GM12878 (cell line): ENCODE measurements around the gene FOXP4. TPM values are rescaled to one million over a fixed set of nuclear protein-coding genes. Genes with fewer than 3 reads are reported as not detected.

ENCODE experiments used
- ATAC-seq: fragments of 200-7000 bp; cut with Tn5 transposase; 3 replicates; pipeline ENCODE4 v1.9.1; 2020; ENCODE audit warnings: mild to moderate bottlenecking, moderate library complexity
- BruUV-seq: library from RNA; stranded (reverse); fragments of 400-500 nt; replicated peaks from 2 replicates; lab custom pipeline; 2021; lab: Mats Ljungman, UMichigan
- CTCF ChIA-PET: fragments of 300-600 bp; sonication (Branson Sonifier 250); formaldehyde crosslinking; extraction: SDS; loops from one replicate; lab custom pipeline; 2021; ENCODE audit warnings: inconsistent platforms; lab: Yijun Ruan, JAX
- POLR2A ChIA-PET: fragments of 350-600 bp; formaldehyde crosslinking; extraction: SDS; loops from one replicate; lab custom pipeline; 2021; ENCODE audit warnings: inconsistent platforms; lab: Charles Lee
- RAD21 ChIA-PET: fragments of 300-600 bp; sonication (Branson Sonifier 250); formaldehyde crosslinking; loops from one replicate; lab custom pipeline; 2023; ENCODE audit warnings: antibody characterized with exemption; ENCODE audit not compliant: unreplicated experiment; lab: Charles Lee
- SMC1A ChIA-PET: fragments of 300-600 bp; sonication (Branson Sonifier 250); formaldehyde crosslinking; loops from one replicate; lab custom pipeline; 2023; ENCODE audit not compliant: unreplicated experiment, uncharacterized antibody; lab: Charles Lee
- DNase-seq: peaks from one replicate; pipeline ENCODE4 v3.0.0-alpha.2; 2011; ENCODE audit warnings: low read depth, low spot score
- FAIRE-seq: peaks from 3 replicates; lab custom pipeline; 2011; peaks lifted over from hg19 to GRCh38; lab: Jason Lieb, UNC
- H2AFZ ChIP-seq: 2 replicates; pipeline ENCODE4 v1.6.0; 2011; ENCODE audit warnings: low read depth, low read length, control low read depth; ENCODE audit not compliant: control insufficient read depth
- H3K27ac ChIP-seq: 2 replicates; pipeline ENCODE4 v1.5.1; 2011; ENCODE audit warnings: control low read depth; ENCODE audit not compliant: control insufficient read depth, insufficient read depth
- H3K27me3 ChIP-seq, 2 experiments: replicated peaks in 1 of 2; 2 replicates each; pipeline versions ENCODE4 v1.6.0 to v1.6.1; 2011; ENCODE audit warnings: low read length in 1 of 2; ENCODE audit not compliant: control insufficient read depth in 2 of 2, insufficient read depth in 2 of 2
- H3K36me3 ChIP-seq, 2 experiments: 2 replicates each; pipeline ENCODE4 v1.5.1; 2011; ENCODE audit warnings: low read length in 1 of 2; ENCODE audit not compliant: control insufficient read depth in 2 of 2, insufficient read depth in 2 of 2
- H3K4me1 ChIP-seq: 2 replicates; pipeline ENCODE4 v1.6.1; 2011; ENCODE audit warnings: mild to moderate bottlenecking, low read length, moderate library complexity, mixed read lengths; ENCODE audit not compliant: control insufficient read depth, insufficient read depth
- H3K4me2 ChIP-seq: 2 replicates; pipeline ENCODE4 v1.6.0; 2011; ENCODE audit warnings: control low read depth; ENCODE audit not compliant: control insufficient read depth, insufficient read depth
- H3K4me3 ChIP-seq: fragments of 200-600 bp; sonication (generic); 2 replicates; pipeline ENCODE4 v1.5.1; 2016
- H3K79me2 ChIP-seq: 2 replicates; pipeline ENCODE4 v1.6.0; 2011; ENCODE audit warnings: low read length; ENCODE audit not compliant: control insufficient read depth, insufficient read depth
- H3K9ac ChIP-seq: 2 replicates; pipeline ENCODE4 v1.8.0; 2011; ENCODE audit warnings: low read length, control low read depth, mixed read lengths; ENCODE audit not compliant: control insufficient read depth, insufficient read depth
- H3K9me3 ChIP-seq: replicated peaks from 3 replicates; pipeline ENCODE4 v1.5.1; 2011; ENCODE audit warnings: mild to moderate bottlenecking, low read length; ENCODE audit not compliant: control insufficient read depth, insufficient read depth
- H4K20me1 ChIP-seq: 2 replicates; pipeline ENCODE4 v1.6.0; 2011; ENCODE audit not compliant: control insufficient read depth, insufficient read depth
- BHLHE40 ChIP-seq, 2 experiments: fragments of 450-650 bp in 1 of 2; IDR thresholded peaks; 2 replicates each; pipeline ENCODE4 v1.6.1; 2011 to 2017; ENCODE audit warnings: low read depth in 2 of 2, borderline replicate concordance in 1 of 2, improper control_type of control experiment in 1 of 2, low read length in 1 of 2, mild to moderate bottlenecking in 1 of 2
- DPF2 ChIP-seq: fragments of 450-650 bp; IDR thresholded peaks from 2 replicates; pipeline ENCODE4 v1.6.1; 2017; ENCODE audit warnings: mild to moderate bottlenecking
- EGR1 ChIP-seq, 2 experiments: IDR thresholded peaks; 1 replicate in 1 of 2; 2 replicates in 1 of 2; pipeline ENCODE4 v1.6.1; 2011 to 2012; ENCODE audit warnings: low read depth in 2 of 2, low read length in 2 of 2, borderline replicate concordance in 1 of 2, mild to moderate bottlenecking in 1 of 2, moderate library complexity in 1 of 2
- GATAD2B ChIP-seq: fragments of 450-650 bp; conservative IDR thresholded peaks from 2 replicates; pipeline ENCODE4 v1.6.1; 2017; ENCODE audit warnings: low read depth, mild to moderate bottlenecking, moderate library complexity
- IKZF1 ChIP-seq: fragments of 450-650 bp; conservative IDR thresholded peaks from 2 replicates; pipeline ENCODE4 v1.6.1; 2017; ENCODE audit warnings: antibody characterized with exemption, mild to moderate bottlenecking
- IKZF2 ChIP-seq, 2 experiments: fragments of 450-650 bp; IDR thresholded peaks; 2 replicates each; pipeline ENCODE4 v1.6.1; 2017; ENCODE audit warnings: mild to moderate bottlenecking in 2 of 2, moderate library complexity in 2 of 2
- IRF5 ChIP-seq: fragments of 450-650 bp; IDR thresholded peaks from 2 replicates; pipeline ENCODE4 v1.6.1; 2017; ENCODE audit warnings: borderline replicate concordance
- NKRF ChIP-seq: fragments of 450-650 bp; conservative IDR thresholded peaks from 2 replicates; pipeline ENCODE4 v1.6.1; 2017; ENCODE audit warnings: mild to moderate bottlenecking, moderate library complexity
- NR2C1 ChIP-seq: fragments of 450-650 bp; IDR thresholded peaks from 2 replicates; pipeline ENCODE4 v1.6.1; 2017; ENCODE audit warnings: antibody characterized with exemption, mild to moderate bottlenecking, moderate library complexity
- NR2F1 ChIP-seq: fragments of 450-650 bp; conservative IDR thresholded peaks from 2 replicates; pipeline ENCODE4 v1.6.1; 2017; ENCODE audit warnings: mild to moderate bottlenecking
- PKNOX1 ChIP-seq: fragments of 450-650 bp; IDR thresholded peaks from 2 replicates; pipeline ENCODE4 v1.6.1; 2016; ENCODE audit warnings: mild to moderate bottlenecking
- RAD51 ChIP-seq: fragments of 450-650 bp; IDR thresholded peaks from 2 replicates; pipeline ENCODE4 v1.6.1; 2016; ENCODE audit warnings: moderate library complexity, mild to moderate bottlenecking, inconsistent platforms
- ZNF687 ChIP-seq: fragments of 450-650 bp; IDR thresholded peaks from 2 replicates; pipeline ENCODE4 v1.6.1; 2017; ENCODE audit warnings: mild to moderate bottlenecking, moderate library complexity
- WGBS: methylation state at CpG from one replicate; pipeline ENCODE4 v1.1.6; 2016; ENCODE audit warnings: low lambda C conversion rate; ENCODE audit not compliant: insufficient replicate concordance, insufficient coverage; ENCODE audit errors: missing lambda C conversion rate; 5-methylcytosine and 5-hydroxymethylcytosine counted together
- in situ Hi-C: fragments of 300-500 bp; cut with MboI; formaldehyde crosslinking; loops from 9 replicates; pipeline ENCODE4 v1.14.3; 2018; ENCODE audit warnings: mixed read lengths
- intact Hi-C: fragments of 100-400 bp; cut with micrococcal nuclease; formaldehyde crosslinking; loops from one replicate; pipeline ENCODE4 v1.14.2; 2022; ENCODE audit not compliant: unreplicated experiment
- polyA plus RNA-seq, 11 experiments: library from polyadenylated mRNA; depleted of rRNA in 4 of 11; unstranded in 6 of 11; stranded (reverse) in 5 of 11; fragments of >200 nt; fragmentation: Nextera tagmentation in 4 of 11; fragmentation: Illumina TruSeq in 1 of 11; extraction: Ambion mirVana in 4 of 11; extraction: Trizol in 1 of 11; gene quantifications; 1 replicate in 1 of 11; 2 replicates in 10 of 11; pipeline versions ENCODE4 v1.2.1 to v1.2.3, GENCODE V29; 2011 to 2016; ENCODE audit warnings: inconsistent platforms in 2 of 11, missing spikeins in 2 of 11, low read depth in 1 of 11
- total RNA-seq, 4 experiments: library from RNA; depleted of rRNA in 3 of 4; stranded (reverse); fragments of >200 nt in 3 of 4; fragmentation: Illumina TruSeq in 1 of 4; extraction: Trizol in 1 of 4; gene quantifications; 2 replicates each; pipeline versions ENCODE4 v1.2.1 to v1.2.3, GENCODE V29; 2013 to 2021

The FOXP4 gene
- total and polyA plus RNA-seq, 10 of the 15 experiments (the other 5 are each of a cell fraction or from before 2014, with no cell fraction given): 0.31 to 46.1 (median 2.3) TPM

GRCh38 chr6:41503827-41504465 lies 42.2 kb upstream of the FOXP4 start:
- Histone ChIP-seq H3K4me2 (peak overlapping the region; percentile 30), H3K9ac (peak overlapping the region; percentile 37; the same call in 1 of the 2 replicates), H3K36me3 (no peaks in the 10 kb centered on the region), H3K9me3 (no peaks in the 10 kb centered on the region), H4K20me1 (no peaks in the 10 kb centered on the region), H3K27ac (no peak overlapping the region), H3K4me3 (peak overlapping the region; percentile 51; the same call in 1 of the 2 replicates), H2AFZ (no peak overlapping the region; the same call in 1 of the 2 replicates), H3K27me3 (peaks cover 3 to 5% of the 10 kb centered on the region in 2 experiments), H3K79me2 (no peaks in the 10 kb centered on the region), H3K4me1 (peaks cover 24% of the 10 kb centered on the region)
- DNase-seq: no peak
- SMC1A ChIA-PET: interaction anchor here (1.2 to 3.3 kb wide), 3 partner anchors 17 to 28 kb away, joined by 3 to 8 read pairs (median 4); no protein-coding TSS in a partner anchor
- FAIRE-seq: no peak
- RAD21 ChIA-PET: interaction anchor here (1.1 to 2.0 kb wide), 4 partner anchors 15 to 56 kb away, joined by 3 to 7 read pairs (median 4); no protein-coding TSS in a partner anchor
- intact Hi-C loops (no loop called here), in situ Hi-C loops (no loop called here)
- ATAC-seq: peak; percentile 74
- BruUV-seq: no TSS peak
- CTCF ChIA-PET: interaction anchor here (0.9 kb wide), 1 partner anchor 25 kb away, joined by 3 read pairs; no protein-coding TSS in a partner anchor
- WGBS: 1% methylated on average over 52 of the region's 52 CpGs
- POLR2A ChIA-PET: interaction anchor here (1.0 to 1.5 kb wide), 4 partner anchors 14 to 31 kb away, joined by 3 to 5 read pairs (median 4); no protein-coding TSS in a partner anchor
- no peak for TF ChIP-seq RAD51
- TF ChIP-seq PKNOX1: no peak
- peak; percentile 62; the same call in 1 of the 2 replicates for TF ChIP-seq ZNF687
- 0 out of 4 replicates have a peak, but pooled peaks of 1 of the 2 experiments have one; percentile 38 for TF ChIP-seq IKZF2 (IDR thresholded peaks at IDR 0.05)
- 0 out of 4 replicates have a peak, but pooled peaks of 1 of the 2 experiments have one; percentile 7 for TF ChIP-seq BHLHE40 (IDR thresholded peaks at IDR 0.05; ENCODE audit: borderline replicate concordance in 1 of 2, low read depth in 2 of 2, low read length in 1 of 2)
- TF ChIP-seq NKRF: 0 out of 2 replicates have a peak, but pooled peaks have one; percentile 31
- TF ChIP-seq IKZF1: peak; percentile 79
- TF ChIP-seq DPF2: peak; percentile 58; the same call in 1 of the 2 replicates
- TF ChIP-seq NR2C1: peak; percentile 35; the same call in 1 of the 2 replicates
- TF ChIP-seq IRF5: no peak
- TF ChIP-seq EGR1 (IDR thresholded peaks at IDR 0.05; ENCODE audit: borderline replicate concordance in 1 of 2, low read depth in 2 of 2, low read length in 2 of 2): peak in 1 of 2 experiments; percentile 44; a peak in 1 of 3 replicates
- TF ChIP-seq NR2F1: 0 out of 2 replicates have a peak, but pooled peaks have one; percentile 62
- peak; percentile 72 for TF ChIP-seq GATAD2B
